DND-41 (cell line): ENCODE results near the gene TSPAN14.

Experiments used
- ATAC-seq: fragments of 200-7000 bp; cut with Tn5 transposase; 3 replicates; pipeline ENCODE4 v1.9.1; 2021; ENCODE audit warnings: low read depth; ENCODE audit not compliant: insufficient read depth
- DNase-seq: peaks from one replicate; pipeline ENCODE4 v3.0.0-alpha.2; 2020
- H2AFZ ChIP-seq: 2 replicates; pipeline ENCODE4 v1.6.0; 2012; ENCODE audit warnings: low read depth, low read length
- H3K27ac ChIP-seq: 2 replicates; pipeline ENCODE4 v1.5.1; 2012; ENCODE audit warnings: low read length, inconsistent platforms
- H3K27me3 ChIP-seq: fragments of 200-600 bp; sonication (generic); 2 replicates; pipeline ENCODE4 v1.6.0; 2012; ENCODE audit warnings: low read length, mild to moderate bottlenecking, inconsistent platforms; ENCODE audit not compliant: insufficient read depth, poor library complexity
- H3K36me3 ChIP-seq: 2 replicates; pipeline ENCODE4 v1.5.1; 2012; ENCODE audit warnings: low read length, inconsistent platforms; ENCODE audit not compliant: insufficient read depth
- H3K4me1 ChIP-seq: 2 replicates; pipeline ENCODE4 v1.5.1; 2012; ENCODE audit warnings: mild to moderate bottlenecking, low read length; ENCODE audit not compliant: insufficient read depth
- H3K4me2 ChIP-seq: 2 replicates; pipeline ENCODE4 v1.6.0; 2012; ENCODE audit warnings: mild to moderate bottlenecking, moderate library complexity, low read length, inconsistent platforms; ENCODE audit not compliant: insufficient read depth
- H3K4me3 ChIP-seq, 2 experiments: fragments of 200-600 bp in 1 of 2; shearing (Covaris generic) in 1 of 2; 2 replicates each; pipeline ENCODE4 v1.5.1; 2012 to 2016; ENCODE audit warnings: inconsistent platforms in 2 of 2, low read length in 2 of 2, mild to moderate bottlenecking in 2 of 2, low read depth in 1 of 2, moderate library complexity in 1 of 2
- H3K79me2 ChIP-seq: 2 replicates; pipeline ENCODE4 v1.6.0; 2012; ENCODE audit warnings: low read length, inconsistent platforms; ENCODE audit not compliant: insufficient read depth
- H3K9ac ChIP-seq: 2 replicates; pipeline ENCODE4 v1.6.0; 2012; ENCODE audit warnings: low read depth, mild to moderate bottlenecking, inconsistent platforms, low read length, moderate library complexity
- H3K9me3 ChIP-seq: 2 replicates; pipeline ENCODE4 v1.5.1; 2012; ENCODE audit warnings: low read length, moderate library complexity, mild to moderate bottlenecking, inconsistent platforms; ENCODE audit not compliant: insufficient read depth, severe bottlenecking
- H4K20me1 ChIP-seq: 2 replicates; pipeline ENCODE4 v1.6.0; 2012; ENCODE audit warnings: low read length; ENCODE audit not compliant: insufficient read depth
- EZH2 ChIP-seq: IDR thresholded peaks from 3 replicates; pipeline ENCODE4 v1.6.1; 2012; ENCODE audit warnings: borderline replicate concordance, low read depth, mild to moderate bottlenecking, moderate library complexity, low read length, inconsistent platforms; ENCODE audit not compliant: severe bottlenecking
- TF ChIP-seq, protein P1 (sequence below): IDR thresholded peaks from 2 replicates; pipeline ENCODE4 v1.5.1; 2012; ENCODE audit warnings: borderline replicate concordance, low read length, moderate library complexity, mild to moderate bottlenecking; ENCODE audit not compliant: poor library complexity, severe bottlenecking; ENCODE audit errors: extremely low read depth

The TSPAN14 gene

DNA sequence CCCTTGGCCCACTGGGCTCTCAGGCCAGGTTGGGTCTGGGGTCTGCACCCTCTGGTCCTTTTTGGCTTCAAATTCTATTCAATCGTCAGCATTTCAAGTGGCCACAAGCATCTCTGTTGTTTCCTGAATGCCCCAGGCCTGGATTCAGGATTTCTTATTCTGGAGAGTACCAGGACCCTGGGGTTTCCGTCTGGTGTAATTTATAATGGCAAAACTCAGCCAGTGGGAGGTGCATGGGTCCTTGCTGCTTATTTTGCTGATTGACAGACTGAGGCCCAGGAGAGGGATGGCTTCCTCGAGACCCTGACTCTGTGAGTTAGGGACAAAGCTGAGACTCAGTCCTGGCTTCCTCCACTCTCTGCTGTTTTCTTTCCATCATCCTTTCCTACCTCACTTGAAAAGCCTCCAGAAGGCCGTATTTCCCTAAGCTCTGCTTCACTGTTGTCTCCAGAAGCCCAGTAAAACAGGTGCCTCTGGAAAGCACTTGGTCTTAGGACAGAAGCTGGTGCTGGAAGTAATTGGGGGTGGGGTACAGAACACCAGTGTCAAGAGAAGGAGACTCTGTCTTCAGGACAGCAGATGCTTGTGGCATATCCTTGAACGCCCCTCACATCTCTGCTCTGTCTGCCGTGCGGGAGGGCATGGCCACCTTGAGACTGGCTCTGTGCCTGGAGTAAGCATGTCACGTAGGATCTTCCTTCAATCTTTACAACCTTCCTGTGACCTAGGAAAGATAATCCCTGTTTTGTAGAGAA is 44.1 kb downstream of the TSPAN14 start:
- H3K4me3 ChIP-seq = no peak overlapping the region
- H3K9me3 ChIP-seq = peaks cover 6% of the 10 kb centered on the region
- peaks cover 28% of the 10 kb centered on the region for H3K79me2 ChIP-seq
- no peak overlapping the region for H2AFZ ChIP-seq
- peaks cover 17% of the 10 kb centered on the region for H3K4me1 ChIP-seq
- H3K4me2 ChIP-seq = no peak overlapping the region
- TF ChIP-seq EZH2 = no peak
- TF ChIP-seq, protein P1, sequence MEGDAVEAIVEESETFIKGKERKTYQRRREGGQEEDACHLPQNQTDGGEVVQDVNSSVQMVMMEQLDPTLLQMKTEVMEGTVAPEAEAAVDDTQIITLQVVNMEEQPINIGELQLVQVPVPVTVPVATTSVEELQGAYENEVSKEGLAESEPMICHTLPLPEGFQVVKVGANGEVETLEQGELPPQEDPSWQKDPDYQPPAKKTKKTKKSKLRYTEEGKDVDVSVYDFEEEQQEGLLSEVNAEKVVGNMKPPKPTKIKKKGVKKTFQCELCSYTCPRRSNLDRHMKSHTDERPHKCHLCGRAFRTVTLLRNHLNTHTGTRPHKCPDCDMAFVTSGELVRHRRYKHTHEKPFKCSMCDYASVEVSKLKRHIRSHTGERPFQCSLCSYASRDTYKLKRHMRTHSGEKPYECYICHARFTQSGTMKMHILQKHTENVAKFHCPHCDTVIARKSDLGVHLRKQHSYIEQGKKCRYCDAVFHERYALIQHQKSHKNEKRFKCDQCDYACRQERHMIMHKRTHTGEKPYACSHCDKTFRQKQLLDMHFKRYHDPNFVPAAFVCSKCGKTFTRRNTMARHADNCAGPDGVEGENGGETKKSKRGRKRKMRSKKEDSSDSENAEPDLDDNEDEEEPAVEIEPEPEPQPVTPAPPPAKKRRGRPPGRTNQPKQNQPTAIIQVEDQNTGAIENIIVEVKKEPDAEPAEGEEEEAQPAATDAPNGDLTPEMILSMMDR = no peak
- no peak for DNase-seq
- no peak overlapping the region for H3K9ac ChIP-seq
- no peak for ATAC-seq
- no peak overlapping the region for H3K27ac ChIP-seq
- H4K20me1 ChIP-seq = peaks cover 25% of the 10 kb centered on the region
- no peaks in the 10 kb centered on the region for H3K27me3 ChIP-seq
- peaks cover 13% of the 10 kb centered on the region for H3K36me3 ChIP-seq

DNA sequence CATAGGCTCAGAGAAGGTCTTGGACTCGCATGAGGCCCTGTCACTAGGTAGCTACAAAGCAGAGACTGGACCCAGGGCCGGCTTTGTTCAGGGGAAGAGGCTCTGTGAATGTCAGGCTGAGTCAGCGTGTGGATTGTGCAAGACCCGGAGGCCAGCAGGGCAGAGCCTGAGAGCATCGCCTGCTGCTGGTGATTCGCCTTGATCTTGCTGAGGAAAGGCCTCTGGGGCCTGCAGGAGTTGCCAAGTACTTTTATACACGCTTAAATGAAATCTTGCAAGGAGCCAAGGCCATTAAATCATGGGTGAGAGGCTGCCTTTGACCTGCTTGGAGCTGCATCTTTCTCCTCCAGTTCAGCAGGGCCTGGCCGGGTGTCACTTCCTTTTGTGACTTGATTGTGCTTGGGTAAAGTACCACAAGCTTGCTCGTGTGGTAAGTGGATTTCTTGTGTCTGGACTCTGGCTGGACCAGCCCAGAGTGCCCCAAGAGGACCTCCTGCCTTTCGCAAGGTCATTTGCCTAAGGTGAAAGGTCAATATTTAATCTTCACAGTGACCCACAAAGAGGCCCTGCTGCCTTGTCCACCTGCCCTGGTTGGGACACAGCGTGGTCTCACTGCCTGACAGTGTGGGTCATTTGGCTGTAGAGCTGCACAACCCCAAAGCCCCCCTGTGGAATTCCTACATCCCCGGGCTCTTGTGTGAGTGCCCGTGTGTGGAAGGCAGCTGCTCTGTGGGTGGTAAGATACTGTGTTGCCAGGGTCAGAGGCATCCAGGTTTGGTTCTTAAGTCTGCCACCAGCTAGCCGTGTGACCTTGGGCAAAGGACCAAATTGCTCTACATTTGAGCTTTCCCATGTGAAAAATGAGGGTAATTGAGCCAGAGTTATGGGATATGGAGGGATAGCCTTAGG is 45.0 kb downstream of the TSPAN14 start:
- Histone ChIP-seq H3K27me3 (no peaks in the 10 kb centered on the region), H3K4me2 (no peak overlapping the region), H4K20me1 (peaks cover 33% of the 10 kb centered on the region), H3K27ac (no peak overlapping the region), H3K36me3 (peaks cover 13% of the 10 kb centered on the region), H3K4me1 (peaks cover 9% of the 10 kb centered on the region), H3K9me3 (peaks cover 6% of the 10 kb centered on the region), H3K79me2 (peaks cover 28% of the 10 kb centered on the region), H3K9ac (no peak overlapping the region), H3K4me3 (no peak overlapping the region), H2AFZ (no peak overlapping the region)
- no peak for DNase-seq
- no peak for ATAC-seq
- TF ChIP-seq, protein P1 = no peak
- no peak for TF ChIP-seq EZH2

DNA sequence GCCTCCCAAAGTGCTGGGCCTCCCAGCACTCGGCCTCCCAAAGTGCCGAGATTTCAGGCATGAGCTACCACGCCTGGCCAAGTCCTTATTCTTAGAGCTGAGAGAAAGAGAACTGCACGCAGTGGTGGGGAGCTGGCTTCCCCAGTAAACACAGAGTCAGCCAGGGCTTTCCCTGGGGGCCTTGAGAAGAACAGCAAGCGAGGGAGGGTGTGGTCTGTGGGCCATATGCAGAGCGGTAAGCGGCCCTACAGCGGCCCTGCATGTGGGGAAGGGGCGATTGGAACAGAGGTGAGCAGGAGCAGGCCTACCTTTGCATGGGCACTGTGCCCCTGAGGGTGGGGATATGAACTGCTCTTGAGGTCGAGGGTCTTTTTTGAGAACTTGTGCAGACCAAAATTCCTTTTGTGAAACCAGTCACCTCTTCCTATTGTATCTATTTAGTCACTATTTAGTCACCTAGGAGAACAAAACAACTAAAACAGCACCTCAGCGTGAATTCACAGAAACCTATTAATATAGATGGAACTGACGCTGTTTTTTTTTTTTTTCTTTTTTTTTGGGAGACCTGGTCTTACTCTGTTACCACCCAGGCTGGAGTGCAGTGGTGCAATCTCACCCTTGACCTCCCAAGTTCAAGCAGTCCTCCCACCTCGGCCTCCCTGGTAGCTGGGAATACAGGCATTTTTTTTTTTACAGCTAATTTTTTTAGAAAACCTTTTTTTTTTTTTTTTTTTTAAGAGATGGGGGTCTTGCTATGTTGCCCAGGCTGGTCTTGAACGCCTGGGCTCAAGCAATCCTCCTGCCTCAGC is 46.7 kb downstream of the TSPAN14 start:
- TF ChIP-seq, protein P1 = no peak
- TF ChIP-seq EZH2 = no peak
- Histone ChIP-seq H3K9ac (no peak overlapping the region), H3K4me1 (no peaks in the 10 kb centered on the region), H3K9me3 (peaks cover 6% of the 10 kb centered on the region), H3K4me2 (no peak overlapping the region), H3K27ac (no peak overlapping the region), H3K79me2 (peaks cover 18% of the 10 kb centered on the region), H3K4me3 (no peak overlapping the region), H3K27me3 (no peaks in the 10 kb centered on the region), H2AFZ (no peak overlapping the region), H3K36me3 (0 out of 2 replicates have a peak, but pooled peaks cover 4% of the 10 kb centered on the region), H4K20me1 (peaks cover 47% of the 10 kb centered on the region)
- ATAC-seq (no peak), DNase-seq (no peak)
